Smooth muscle cell (in vitro differentiated cells): ENCODE data around the gene ADAMTSL1. TPM values are rescaled to one million over a fixed set of nuclear protein-coding genes. Genes with fewer than 3 reads are reported as not detected.

Experiments used
- DNase-seq: peaks from one replicate; lab custom pipeline; 2025; ENCODE audit not compliant: unreplicated experiment; lab: John Stamatoyannopoulos, UW
- H2AFZ ChIP-seq: fragments of 200-600 bp; sonication (generic); 2 replicates; pipeline ENCODE4 v1.6.0; 2016; ENCODE audit warnings: antibody characterized with exemption, low read depth, mild to moderate bottlenecking
- H3F3A ChIP-seq: fragments of 200-600 bp; sonication (generic); 2 replicates; pipeline ENCODE4 v1.6.0; 2017; ENCODE audit warnings: antibody characterized with exemption, low read depth
- H3K27ac ChIP-seq: fragments of 200-600 bp; sonication (generic); 2 replicates; pipeline ENCODE4 v1.5.1; 2016; ENCODE audit warnings: low read depth, mild to moderate bottlenecking
- H3K27me3 ChIP-seq: fragments of 200-600 bp; sonication (generic); 2 replicates; pipeline ENCODE4 v1.6.1; 2016; ENCODE audit warnings: low read depth, mild to moderate bottlenecking
- H3K36me3 ChIP-seq: fragments of 200-600 bp; sonication (generic); 2 replicates; pipeline ENCODE4 v1.5.1; 2016; ENCODE audit warnings: low read depth
- H3K4me1 ChIP-seq: fragments of 200-600 bp; sonication (generic); 2 replicates; pipeline ENCODE4 v1.5.1; 2016; ENCODE audit warnings: low read depth
- H3K4me2 ChIP-seq: fragments of 200-600 bp; sonication (generic); 2 replicates; pipeline ENCODE4 v1.6.0; 2016; ENCODE audit warnings: mild to moderate bottlenecking
- H3K4me3 ChIP-seq: fragments of 200-600 bp; sonication (generic); 2 replicates; pipeline ENCODE4 v1.5.1; 2016; ENCODE audit warnings: mild to moderate bottlenecking
- H3K79me2 ChIP-seq: fragments of 200-600 bp; sonication (generic); 2 replicates; pipeline ENCODE4 v1.6.0; 2016; ENCODE audit warnings: low read depth, mild to moderate bottlenecking
- H3K9ac ChIP-seq: fragments of 200-600 bp; sonication (generic); 2 replicates; pipeline ENCODE4 v1.6.0; 2016; ENCODE audit warnings: low read depth
- H3K9me3 ChIP-seq: fragments of 200-600 bp; sonication (generic); replicated peaks from 2 replicates; pipeline ENCODE4 v1.5.1; 2016; ENCODE audit warnings: low read depth
- H4K20me1 ChIP-seq: fragments of 200-600 bp; sonication (generic); 2 replicates; pipeline ENCODE4 v1.6.0; 2016; ENCODE audit warnings: low read depth
- WGBS: methylation state at CpG from one replicate; pipeline ENCODE4 v1.1.7; 2016; ENCODE audit warnings: low lambda C conversion rate; 5-methylcytosine and 5-hydroxymethylcytosine counted together
- polyA plus RNA-seq: library from polyadenylated mRNA; unstranded; fragments of >200 nt; fragmentation: Nextera tagmentation; extraction: Ambion mirVana; gene quantifications from 2 replicates; pipeline ENCODE4 v1.2.1, GENCODE V29; 2016
- total RNA-seq: library from RNA; depleted of rRNA; stranded (reverse); fragments of >200 nt; gene quantifications from 2 replicates; pipeline ENCODE4 v1.2.3, GENCODE V29; 2014
- TF ChIP-seq, protein P1 (sequence below): fragments of 200-600 bp; sonication (generic); IDR thresholded peaks from 2 replicates; pipeline ENCODE4 v1.5.1; 2017; ENCODE audit warnings: borderline replicate concordance, mild to moderate bottlenecking, antibody characterized with exemption; ENCODE audit not compliant: insufficient read depth, poor library complexity, severe bottlenecking

ADAMTSL1 gene
- total and polyA plus RNA-seq, 2 experiments from 2014 or later: 4.3 to 4.4 TPM

DNA sequence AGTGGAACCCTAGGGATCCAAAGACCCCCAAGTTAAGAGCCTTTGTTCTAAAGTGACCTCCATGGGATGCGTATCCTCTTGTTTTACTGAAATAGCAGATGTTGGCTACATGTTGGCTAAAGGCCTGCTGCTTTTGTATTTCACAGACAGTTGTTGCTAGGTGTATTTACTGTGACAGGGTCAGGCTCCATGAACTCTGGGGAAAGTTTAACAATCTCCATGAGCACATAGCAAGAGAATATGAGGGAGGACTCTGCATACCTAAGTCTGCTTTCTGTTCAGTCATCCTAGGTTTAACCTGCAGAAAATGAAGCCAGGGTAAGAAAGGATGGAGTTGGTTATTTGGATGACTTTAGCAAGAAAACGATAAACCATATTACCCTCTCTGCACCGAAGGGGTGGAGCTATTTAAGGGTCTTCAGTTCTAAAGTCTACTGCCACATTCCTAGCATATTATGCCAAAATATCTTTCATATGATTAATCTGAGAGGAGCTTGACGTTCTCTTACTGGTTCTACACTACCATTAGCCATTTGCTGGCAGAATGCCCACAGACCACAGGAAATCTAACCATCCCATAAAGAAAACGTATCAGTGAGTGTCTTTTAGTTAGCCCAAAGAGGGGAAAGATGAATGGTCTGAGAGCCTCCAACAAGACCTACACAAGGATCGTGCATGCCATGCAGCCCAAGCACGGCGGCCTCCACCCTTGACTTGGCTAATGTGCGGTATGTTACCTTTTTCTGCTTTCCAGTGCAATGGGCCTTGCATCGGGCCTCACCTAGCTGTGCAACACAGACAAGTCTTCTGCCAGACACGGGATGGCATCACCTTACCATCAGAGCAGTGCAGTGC lies 431.3 kb downstream of the ADAMTSL1 start:
- peaks cover 4% of the 10 kb centered on the region for H3K4me1 ChIP-seq
- H3F3A ChIP-seq: no peaks in the 10 kb centered on the region
- H3K9me3 ChIP-seq: peaks cover 4% of the 10 kb centered on the region
- no peaks in the 10 kb centered on the region for H3K36me3 ChIP-seq
- H3K4me2 ChIP-seq: no peak overlapping the region
- no peak overlapping the region for H2AFZ ChIP-seq
- no peaks in the 10 kb centered on the region for H3K79me2 ChIP-seq
- no peak for DNase-seq
- H3K27ac ChIP-seq: no peak overlapping the region
- no peak overlapping the region for H3K9ac ChIP-seq
- H3K27me3 ChIP-seq: no peaks in the 10 kb centered on the region
- WGBS: 85% methylated on average over 11 of the region's 11 CpGs
- TF ChIP-seq, protein P1, sequence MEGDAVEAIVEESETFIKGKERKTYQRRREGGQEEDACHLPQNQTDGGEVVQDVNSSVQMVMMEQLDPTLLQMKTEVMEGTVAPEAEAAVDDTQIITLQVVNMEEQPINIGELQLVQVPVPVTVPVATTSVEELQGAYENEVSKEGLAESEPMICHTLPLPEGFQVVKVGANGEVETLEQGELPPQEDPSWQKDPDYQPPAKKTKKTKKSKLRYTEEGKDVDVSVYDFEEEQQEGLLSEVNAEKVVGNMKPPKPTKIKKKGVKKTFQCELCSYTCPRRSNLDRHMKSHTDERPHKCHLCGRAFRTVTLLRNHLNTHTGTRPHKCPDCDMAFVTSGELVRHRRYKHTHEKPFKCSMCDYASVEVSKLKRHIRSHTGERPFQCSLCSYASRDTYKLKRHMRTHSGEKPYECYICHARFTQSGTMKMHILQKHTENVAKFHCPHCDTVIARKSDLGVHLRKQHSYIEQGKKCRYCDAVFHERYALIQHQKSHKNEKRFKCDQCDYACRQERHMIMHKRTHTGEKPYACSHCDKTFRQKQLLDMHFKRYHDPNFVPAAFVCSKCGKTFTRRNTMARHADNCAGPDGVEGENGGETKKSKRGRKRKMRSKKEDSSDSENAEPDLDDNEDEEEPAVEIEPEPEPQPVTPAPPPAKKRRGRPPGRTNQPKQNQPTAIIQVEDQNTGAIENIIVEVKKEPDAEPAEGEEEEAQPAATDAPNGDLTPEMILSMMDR: no peak
- H4K20me1 ChIP-seq: no peaks in the 10 kb centered on the region
- no peak overlapping the region for H3K4me3 ChIP-seq

DNA sequence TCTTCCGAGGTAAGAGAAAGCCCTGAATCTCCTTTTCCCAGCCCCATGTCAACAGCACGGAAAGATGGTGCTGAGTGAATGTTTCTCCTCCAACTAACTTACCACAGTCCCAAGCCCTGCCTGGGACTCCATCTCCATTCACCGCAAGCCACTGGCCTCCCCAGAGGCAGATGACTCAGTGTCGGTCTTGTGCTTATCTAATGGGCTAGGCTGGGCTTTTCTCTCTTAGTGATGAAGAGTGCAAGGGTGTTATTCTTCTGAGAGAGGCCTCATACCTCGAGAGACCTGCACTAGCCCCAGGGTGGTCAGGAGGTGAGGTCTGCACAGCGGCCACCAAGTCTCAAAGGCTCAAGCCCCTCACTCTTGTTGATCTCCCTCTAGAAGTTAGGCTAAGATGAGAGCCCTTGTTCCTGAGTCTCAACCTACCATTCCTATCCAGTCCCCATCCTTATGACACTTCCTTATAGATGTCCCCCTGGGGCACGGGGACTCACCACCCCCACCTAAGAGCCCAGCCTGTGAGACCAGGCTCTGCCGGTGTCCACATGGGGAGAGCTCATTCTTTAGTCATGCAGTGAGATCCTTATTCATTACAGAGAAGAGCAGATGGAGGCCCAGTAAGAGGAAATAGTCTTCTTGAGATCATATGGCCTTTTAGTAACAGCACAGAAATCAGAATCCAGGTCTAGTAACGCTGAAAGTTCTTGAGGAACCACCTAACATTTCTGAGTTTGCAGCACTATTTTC lies 432.1 kb downstream of the ADAMTSL1 start:
- no peak overlapping the region for H3K27ac ChIP-seq

DNA sequence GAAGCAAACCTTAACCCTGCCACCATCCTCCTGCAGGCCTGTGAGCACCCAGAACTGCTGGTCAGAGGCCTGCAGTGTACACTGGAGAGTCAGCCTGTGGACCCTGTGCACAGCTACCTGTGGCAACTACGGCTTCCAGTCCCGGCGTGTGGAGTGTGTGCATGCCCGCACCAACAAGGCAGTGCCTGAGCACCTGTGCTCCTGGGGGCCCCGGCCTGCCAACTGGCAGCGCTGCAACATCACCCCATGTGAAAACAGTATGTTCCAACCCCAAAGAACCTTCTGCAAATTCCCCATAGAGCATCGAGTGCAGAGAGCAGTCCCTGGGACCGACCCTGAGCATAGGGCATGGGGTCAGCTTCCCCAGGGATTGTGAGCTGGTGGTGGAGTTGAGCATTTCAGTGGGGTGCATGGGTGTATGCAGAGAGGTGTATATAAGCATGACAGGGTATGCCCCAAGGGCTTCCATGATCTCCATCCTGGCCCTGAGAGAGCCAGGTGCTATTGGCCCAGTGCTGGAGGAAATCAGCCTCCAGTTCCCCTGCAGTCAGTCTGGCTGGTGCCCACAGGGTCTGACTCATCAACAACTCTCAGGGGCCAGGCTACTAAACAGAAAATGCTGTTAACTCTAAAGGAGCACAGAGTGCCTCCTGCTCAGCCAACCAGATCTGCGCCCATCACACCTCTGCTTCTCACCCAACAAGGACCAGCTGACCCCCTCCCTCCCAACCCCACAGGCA lies 432.9 kb downstream of the ADAMTSL1 start:
- DNase-seq: no peak
- Histone ChIP-seq H3K27me3 (no peaks in the 10 kb centered on the region), H3K9me3 (peaks cover under 1% of the 10 kb centered on the region), H3K79me2 (no peaks in the 10 kb centered on the region), H3K4me1 (peaks cover 8% of the 10 kb centered on the region), H4K20me1 (no peaks in the 10 kb centered on the region), H3K4me2 (peak overlapping the region; percentile 40), H3F3A (peaks cover 6% of the 10 kb centered on the region), H3K9ac (no peak overlapping the region), H3K27ac (no peak overlapping the region), H3K4me3 (no peak overlapping the region), H2AFZ (no peak overlapping the region), H3K36me3 (no peaks in the 10 kb centered on the region)
- 93% methylated on average over 9 of the region's 9 CpGs for whole genome bisulfite sequencing
- TF ChIP-seq, protein P1: no peak

More for the DNA sequence above, 432.1 kb downstream of the ADAMTSL1 start:
- Histone ChIP-seq H3K4me1 (peaks cover 8% of the 10 kb centered on the region), H3K4me2 (no peak overlapping the region), H3K4me3 (no peak overlapping the region), H3K79me2 (no peaks in the 10 kb centered on the region), H3F3A (peaks cover 6% of the 10 kb centered on the region), H3K36me3 (no peaks in the 10 kb centered on the region), H2AFZ (no peak overlapping the region), H3K9ac (no peak overlapping the region), H3K27me3 (no peaks in the 10 kb centered on the region), H3K9me3 (peaks cover 4% of the 10 kb centered on the region), H4K20me1 (no peaks in the 10 kb centered on the region)
- DNase-seq: no peak
- TF ChIP-seq, protein P1: no peak
- WGBS: 81% methylated on average over 9 of the region's 9 CpGs
